Gastroesophageal sphincter (tissue), 3 donors: ENCODE data around the gene SAMD5.

ENCODE experiments used
- CTCF ChIP-seq, 4 experiments: fragments of 200-600 bp in 2 of 4; fragments of 450-650 bp in 2 of 4; sonication (generic) in 1 of 4; IDR thresholded peaks; one replicate each; pipeline ENCODE4 v1.5.1; 2017 to 2019; ENCODE audit warnings: antibody characterized with exemption in 4 of 4, mild to moderate bottlenecking in 2 of 4, moderate library complexity in 2 of 4
- EP300 ChIP-seq: sonication (generic); formaldehyde crosslinking; IDR thresholded peaks from one replicate; pipeline ENCODE4 v1.6.1; 2017; ENCODE audit warnings: antibody characterized with exemption, mild to moderate bottlenecking
- POLR2A ChIP-seq, 2 donors: fragments of 450-650 bp; IDR thresholded peaks; one replicate each; pipeline ENCODE4 v1.6.1; 2017; ENCODE audit warnings: antibody characterized with exemption in 2 of 2, mild to moderate bottlenecking in 2 of 2, moderate library complexity in 1 of 2
- POLR2AphosphoS5 ChIP-seq: sonication (generic); formaldehyde crosslinking; IDR thresholded peaks from one replicate; pipeline ENCODE4 v1.6.1; 2017; ENCODE audit warnings: antibody characterized with exemption

GRCh38 chr6:147531321-147531720 is 22.8 kb downstream of the SAMD5 start:
- TF ChIP-seq POLR2A (IDR thresholded peaks at IDR 0.05) (no peak), CTCF (IDR thresholded peaks at IDR 0.05) (no peak), POLR2AphosphoS5 (no peak), EP300 (no peak)
